ENCODE results near the gene CHSY1. TPM values are rescaled to one million over a fixed set of nuclear protein-coding genes. Genes with fewer than 3 reads are reported as not detected.
A peak's percentile ranks its signal among the peaks of the same experiment; 100 is the strongest.

Gene CHSY1
- total and polyA plus RNA-seq, 10 of the 15 experiments (the other 5 are each of a cell fraction or from before 2014, with no cell fraction given): 1.4 to 31.2 (median 10.5) TPM

DNA sequence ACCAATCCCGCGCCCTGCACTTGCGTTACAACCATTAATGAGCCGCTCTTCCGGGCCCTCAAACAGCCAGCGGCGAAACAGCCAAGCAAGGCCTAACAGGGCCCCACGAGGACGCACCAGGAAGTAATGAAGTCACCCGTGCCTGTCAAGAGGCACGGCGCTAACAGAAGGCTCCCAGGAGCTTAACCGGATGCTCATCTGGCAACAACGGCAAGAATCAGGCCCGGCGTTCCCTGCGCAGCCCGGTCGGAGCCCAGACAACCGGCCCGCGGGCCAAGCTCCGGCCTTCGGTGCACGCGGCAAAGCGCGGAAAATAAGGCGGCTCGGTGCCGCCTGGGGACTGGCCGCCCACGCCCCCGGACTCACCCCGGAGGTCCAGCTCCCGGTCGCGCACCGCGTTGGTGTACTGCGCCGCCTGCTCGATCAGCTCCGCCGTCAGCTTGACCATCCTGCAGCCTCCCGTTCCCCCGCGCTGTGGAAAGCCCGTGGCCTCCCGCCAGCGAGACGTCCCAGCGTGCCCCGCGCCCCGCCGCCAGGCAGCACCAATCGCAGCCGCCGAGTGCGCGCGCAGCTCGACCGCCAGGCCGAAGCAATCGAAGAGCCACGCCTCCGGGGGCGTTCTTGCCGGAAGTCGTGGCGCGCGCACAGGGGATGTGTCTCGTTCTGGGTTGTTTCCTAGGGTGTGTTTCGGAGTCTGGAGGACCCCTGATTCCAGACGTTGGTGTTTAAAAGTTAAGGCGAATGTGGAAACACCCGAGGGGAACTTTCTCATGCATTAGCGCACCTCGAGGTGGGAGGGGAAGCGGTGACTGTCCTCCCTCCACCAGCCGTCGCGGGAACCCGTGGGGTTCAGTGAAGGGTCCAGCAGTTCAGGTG lies 43.1 kb upstream of the CHSY1 start, which contains the start of gene SNRPA1 (continued):
- TF ChIP-seq, protein P1, sequence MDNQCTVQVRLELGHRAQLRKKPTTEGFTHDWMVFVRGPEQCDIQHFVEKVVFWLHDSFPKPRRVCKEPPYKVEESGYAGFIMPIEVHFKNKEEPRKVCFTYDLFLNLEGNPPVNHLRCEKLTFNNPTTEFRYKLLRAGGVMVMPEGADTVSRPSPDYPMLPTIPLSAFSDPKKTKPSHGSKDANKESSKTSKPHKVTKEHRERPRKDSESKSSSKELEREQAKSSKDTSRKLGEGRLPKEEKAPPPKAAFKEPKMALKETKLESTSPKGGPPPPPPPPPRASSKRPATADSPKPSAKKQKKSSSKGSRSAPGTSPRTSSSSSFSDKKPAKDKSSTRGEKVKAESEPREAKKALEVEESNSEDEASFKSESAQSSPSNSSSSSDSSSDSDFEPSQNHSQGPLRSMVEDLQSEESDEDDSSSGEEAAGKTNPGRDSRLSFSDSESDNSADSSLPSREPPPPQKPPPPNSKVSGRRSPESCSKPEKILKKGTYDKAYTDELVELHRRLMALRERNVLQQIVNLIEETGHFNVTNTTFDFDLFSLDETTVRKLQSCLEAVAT (IDR thresholded peaks at IDR 0.05): peak; percentile 100
- TF ChIP-seq EED (IDR thresholded peaks at IDR 0.05; ENCODE audit: low read depth): no peak; the same call in 1 of the 2 replicates
- TF ChIP-seq TCF3 (IDR thresholded peaks at IDR 0.05; ENCODE audit: borderline replicate concordance, insufficient read depth, low read depth, low read length): 0 out of 2 replicates have a peak, but pooled peaks have one; percentile 35
- TF ChIP-seq ZNF622 (IDR thresholded peaks at IDR 0.05): no peak
- TF ChIP-seq, protein P2, sequence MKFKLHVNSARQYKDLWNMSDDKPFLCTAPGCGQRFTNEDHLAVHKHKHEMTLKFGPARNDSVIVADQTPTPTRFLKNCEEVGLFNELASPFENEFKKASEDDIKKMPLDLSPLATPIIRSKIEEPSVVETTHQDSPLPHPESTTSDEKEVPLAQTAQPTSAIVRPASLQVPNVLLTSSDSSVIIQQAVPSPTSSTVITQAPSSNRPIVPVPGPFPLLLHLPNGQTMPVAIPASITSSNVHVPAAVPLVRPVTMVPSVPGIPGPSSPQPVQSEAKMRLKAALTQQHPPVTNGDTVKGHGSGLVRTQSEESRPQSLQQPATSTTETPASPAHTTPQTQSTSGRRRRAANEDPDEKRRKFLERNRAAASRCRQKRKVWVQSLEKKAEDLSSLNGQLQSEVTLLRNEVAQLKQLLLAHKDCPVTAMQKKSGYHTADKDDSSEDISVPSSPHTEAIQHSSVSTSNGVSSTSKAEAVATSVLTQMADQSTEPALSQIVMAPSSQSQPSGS (IDR thresholded peaks at IDR 0.05; ENCODE audit: low read length): no peak
- TF ChIP-seq, protein P3, sequence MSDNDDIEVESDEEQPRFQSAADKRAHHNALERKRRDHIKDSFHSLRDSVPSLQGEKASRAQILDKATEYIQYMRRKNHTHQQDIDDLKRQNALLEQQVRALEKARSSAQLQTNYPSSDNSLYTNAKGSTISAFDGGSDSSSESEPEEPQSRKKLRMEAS (IDR thresholded peaks at IDR 0.05; ENCODE audit: low read depth, low read length): peak; percentile 93
- TF ChIP-seq CHD1 (IDR thresholded peaks at IDR 0.05; ENCODE audit: low read depth, low read length): no peak
- peak; percentile 79 for TF ChIP-seq SP1 (IDR thresholded peaks at IDR 0.05; ENCODE audit: low read depth, low read length)
- peak; percentile 66 for TF ChIP-seq RELA (IDR thresholded peaks at IDR 0.05; ENCODE audit: borderline replicate concordance, partially characterized antibody)
- TF ChIP-seq, protein P4, sequence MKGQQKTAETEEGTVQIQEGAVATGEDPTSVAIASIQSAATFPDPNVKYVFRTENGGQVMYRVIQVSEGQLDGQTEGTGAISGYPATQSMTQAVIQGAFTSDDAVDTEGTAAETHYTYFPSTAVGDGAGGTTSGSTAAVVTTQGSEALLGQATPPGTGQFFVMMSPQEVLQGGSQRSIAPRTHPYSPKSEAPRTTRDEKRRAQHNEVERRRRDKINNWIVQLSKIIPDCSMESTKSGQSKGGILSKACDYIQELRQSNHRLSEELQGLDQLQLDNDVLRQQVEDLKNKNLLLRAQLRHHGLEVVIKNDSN (IDR thresholded peaks at IDR 0.05; ENCODE audit: borderline replicate concordance, extremely low read length, insufficient read depth, low read depth, low read length): no peak
- TF ChIP-seq, protein P5, sequence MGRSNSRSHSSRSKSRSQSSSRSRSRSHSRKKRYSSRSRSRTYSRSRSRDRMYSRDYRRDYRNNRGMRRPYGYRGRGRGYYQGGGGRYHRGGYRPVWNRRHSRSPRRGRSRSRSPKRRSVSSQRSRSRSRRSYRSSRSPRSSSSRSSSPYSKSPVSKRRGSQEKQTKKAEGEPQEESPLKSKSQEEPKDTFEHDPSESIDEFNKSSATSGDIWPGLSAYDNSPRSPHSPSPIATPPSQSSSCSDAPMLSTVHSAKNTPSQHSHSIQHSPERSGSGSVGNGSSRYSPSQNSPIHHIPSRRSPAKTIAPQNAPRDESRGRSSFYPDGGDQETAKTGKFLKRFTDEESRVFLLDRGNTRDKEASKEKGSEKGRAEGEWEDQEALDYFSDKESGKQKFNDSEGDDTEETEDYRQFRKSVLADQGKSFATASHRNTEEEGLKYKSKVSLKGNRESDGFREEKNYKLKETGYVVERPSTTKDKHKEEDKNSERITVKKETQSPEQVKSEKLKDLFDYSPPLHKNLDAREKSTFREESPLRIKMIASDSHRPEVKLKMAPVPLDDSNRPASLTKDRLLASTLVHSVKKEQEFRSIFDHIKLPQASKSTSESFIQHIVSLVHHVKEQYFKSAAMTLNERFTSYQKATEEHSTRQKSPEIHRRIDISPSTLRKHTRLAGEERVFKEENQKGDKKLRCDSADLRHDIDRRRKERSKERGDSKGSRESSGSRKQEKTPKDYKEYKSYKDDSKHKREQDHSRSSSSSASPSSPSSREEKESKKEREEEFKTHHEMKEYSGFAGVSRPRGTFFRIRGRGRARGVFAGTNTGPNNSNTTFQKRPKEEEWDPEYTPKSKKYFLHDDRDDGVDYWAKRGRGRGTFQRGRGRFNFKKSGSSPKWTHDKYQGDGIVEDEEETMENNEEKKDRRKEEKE (IDR thresholded peaks at IDR 0.05): no peak
- peak; percentile 59 for TF ChIP-seq SIX5 (IDR thresholded peaks at IDR 0.05; ENCODE audit: low read depth, low read length, severe bottlenecking)
- no peak; the same call in 1 of the 2 replicates for TF ChIP-seq SMARCA5 (IDR thresholded peaks at IDR 0.05)
- peak; percentile 69; the same call in 1 of the 2 replicates for TF ChIP-seq TBL1XR1 (IDR thresholded peaks at IDR 0.05; ENCODE audit: low read depth, low read length)
- TF ChIP-seq FOS (IDR thresholded peaks at IDR 0.05; ENCODE audit: borderline replicate concordance, extremely low read depth, insufficient read length): no peak
- TF ChIP-seq ZNF217 (IDR thresholded peaks at IDR 0.05): no peak
- TF ChIP-seq PML (IDR thresholded peaks at IDR 0.05; ENCODE audit: low read length): peak; percentile 89
- no peak; the same call in 2 of the 3 replicates for TF ChIP-seq POU2F2 (IDR thresholded peaks at IDR 0.05; ENCODE audit: borderline replicate concordance, low read depth, low read length)
- TF ChIP-seq EP300 (IDR thresholded peaks at IDR 0.05; ENCODE audit: borderline replicate concordance in 1 of 2, control insufficient read depth in 1 of 2, low read depth in 2 of 2, low read length in 2 of 2): 0 out of 4 replicates have a peak, but pooled peaks of 1 of the 2 experiments have one; percentile 7
- TF ChIP-seq YY1 (IDR thresholded peaks at IDR 0.05; ENCODE audit: low read depth, low read length): peak; percentile 90
- 0 out of 2 replicates have a peak, but pooled peaks have one; percentile 38 for TF ChIP-seq RUNX3 (IDR thresholded peaks at IDR 0.05; ENCODE audit: low read length)

Data from GM12878 (cell line).